ENCODE measurements around the gene NAA20.

- TF ChIP-seq CTCF (conservative IDR thresholded peaks at IDR 0.05 in 1 of 2, IDR thresholded peaks at IDR 0.05 in 1 of 2; ENCODE audit: extremely low read depth in 1 of 2, insufficient read depth in 1 of 2, low read depth in 1 of 2, low read length in 2 of 2) (no peak), EZH2 (IDR thresholded peaks at IDR 0.05; ENCODE audit: borderline replicate concordance, low read length) (no peak)
Measured at GRCh38 chr20:20020908-20021307, 3.7 kb downstream of the NAA20 start.
